GM12874 (cell line): ENCODE results near the gene FAM118B.

ENCODE experiments used
- TF ChIP-seq, protein P1 (sequence below): IDR thresholded peaks from 2 replicates; pipeline ENCODE4 v1.5.1; 2011; ENCODE audit warnings: low read depth, mild to moderate bottlenecking, control low read depth, low read length, moderate library complexity; ENCODE audit not compliant: insufficient read depth

Gene FAM118B

GRCh38 chr11:126166413-126166812 lies 45.2 kb upstream of the FAM118B start:
- TF ChIP-seq, protein P1, sequence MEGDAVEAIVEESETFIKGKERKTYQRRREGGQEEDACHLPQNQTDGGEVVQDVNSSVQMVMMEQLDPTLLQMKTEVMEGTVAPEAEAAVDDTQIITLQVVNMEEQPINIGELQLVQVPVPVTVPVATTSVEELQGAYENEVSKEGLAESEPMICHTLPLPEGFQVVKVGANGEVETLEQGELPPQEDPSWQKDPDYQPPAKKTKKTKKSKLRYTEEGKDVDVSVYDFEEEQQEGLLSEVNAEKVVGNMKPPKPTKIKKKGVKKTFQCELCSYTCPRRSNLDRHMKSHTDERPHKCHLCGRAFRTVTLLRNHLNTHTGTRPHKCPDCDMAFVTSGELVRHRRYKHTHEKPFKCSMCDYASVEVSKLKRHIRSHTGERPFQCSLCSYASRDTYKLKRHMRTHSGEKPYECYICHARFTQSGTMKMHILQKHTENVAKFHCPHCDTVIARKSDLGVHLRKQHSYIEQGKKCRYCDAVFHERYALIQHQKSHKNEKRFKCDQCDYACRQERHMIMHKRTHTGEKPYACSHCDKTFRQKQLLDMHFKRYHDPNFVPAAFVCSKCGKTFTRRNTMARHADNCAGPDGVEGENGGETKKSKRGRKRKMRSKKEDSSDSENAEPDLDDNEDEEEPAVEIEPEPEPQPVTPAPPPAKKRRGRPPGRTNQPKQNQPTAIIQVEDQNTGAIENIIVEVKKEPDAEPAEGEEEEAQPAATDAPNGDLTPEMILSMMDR, result no peak

- TF ChIP-seq, protein P1, result no peak
These were observed 44.1 kb upstream of the FAM118B start for GRCh38 chr11:126167488-126167887.

DNA sequence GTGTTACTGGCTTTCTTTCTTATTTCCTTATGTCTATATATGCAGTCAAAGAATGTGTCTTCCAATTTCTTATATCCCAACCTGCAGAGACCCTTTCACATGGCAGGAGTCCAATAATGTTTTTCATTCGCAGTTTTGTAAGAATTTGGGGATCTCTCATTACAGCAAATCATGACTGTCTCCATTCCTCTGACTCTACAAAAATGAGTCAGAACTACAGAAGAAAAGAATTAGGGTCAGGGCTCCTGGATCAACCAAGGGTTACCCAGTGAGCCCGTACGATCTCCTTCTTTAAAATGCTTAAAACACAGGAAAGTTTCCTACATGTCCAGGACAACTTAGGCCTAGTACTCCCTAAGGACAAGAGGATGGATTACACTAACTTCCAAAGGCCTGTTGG lies 42.3 kb upstream of the FAM118B start:
- TF ChIP-seq, protein P1, result no peak

GRCh38 chr11:126172596-126173038 lies 39.0 kb upstream of the FAM118B start:
- TF ChIP-seq, protein P1, result no peak

- TF ChIP-seq, protein P1, result no peak
These were observed 38.3 kb upstream of the FAM118B start for GRCh38 chr11:126173257-126173656.

DNA sequence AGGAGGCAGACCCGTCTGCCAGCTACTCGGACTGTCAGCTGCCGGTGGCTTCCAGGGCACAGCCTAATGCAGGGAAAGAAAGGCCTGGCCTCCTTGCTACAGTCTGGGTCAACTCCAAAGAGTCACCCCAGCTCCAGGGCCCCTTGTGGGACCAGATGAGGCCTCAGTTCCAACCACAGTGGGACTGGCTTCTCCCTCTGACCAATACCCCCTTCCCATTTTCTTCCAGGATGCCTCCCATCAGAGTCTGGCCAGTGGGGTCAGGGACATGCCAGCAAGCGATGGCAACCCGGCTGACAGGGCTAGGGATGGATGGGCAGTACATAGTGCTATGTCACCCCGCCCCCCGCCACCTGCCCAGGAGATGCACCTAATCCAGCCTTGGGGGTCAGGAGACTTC lies 36.8 kb upstream of the FAM118B start:
- TF ChIP-seq, protein P1, result no peak

GRCh38 chr11:126175393-126175792 lies 36.2 kb upstream of the FAM118B start:
- TF ChIP-seq, protein P1, result no peak
